KOPT-K1 (cell line): ENCODE data around the gene NRL.
A peak's percentile ranks its signal among the peaks of the same experiment; 100 is the strongest.

Experiments
- H3K27ac ChIP-seq: fragments of 200-600 bp; sonication (generic); 2 replicates; pipeline ENCODE4 v1.5.1; 2016; ENCODE audit warnings: antibody characterized with exemption, mild to moderate bottlenecking, low read depth, low read length; ENCODE audit not compliant: poor library complexity, severe bottlenecking
- H3K36me3 ChIP-seq: fragments of 200-600 bp; sonication (generic); 2 replicates; pipeline ENCODE4 v1.5.1; 2017; ENCODE audit warnings: antibody characterized with exemption, mild to moderate bottlenecking, low read length, moderate library complexity; ENCODE audit not compliant: insufficient read depth
- H3K9me3 ChIP-seq: fragments of 200-600 bp; sonication (generic); 2 replicates; pipeline ENCODE4 v1.5.1; 2017; ENCODE audit warnings: antibody characterized with exemption, low read length, mild to moderate bottlenecking; ENCODE audit not compliant: insufficient read depth, poor library complexity, severe bottlenecking

The NRL gene

DNA sequence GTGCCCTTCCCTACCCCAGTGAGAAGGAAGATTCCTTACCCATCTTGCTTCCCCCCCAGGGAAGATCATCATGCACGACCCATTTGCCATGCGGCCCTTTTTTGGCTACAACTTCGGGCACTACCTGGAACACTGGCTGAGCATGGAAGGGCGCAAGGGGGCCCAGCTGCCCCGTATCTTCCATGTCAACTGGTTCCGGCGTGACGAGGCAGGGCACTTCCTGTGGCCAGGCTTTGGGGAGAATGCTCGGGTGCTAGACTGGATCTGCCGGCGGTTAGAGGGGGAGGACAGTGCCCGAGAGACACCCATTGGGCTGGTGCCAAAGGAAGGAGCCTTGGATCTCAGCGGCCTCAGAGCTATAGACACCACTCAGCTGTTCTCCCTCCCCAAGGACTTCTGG lies 11.3 kb downstream of the NRL start:
- Histone ChIP-seq H3K27ac (no peak overlapping the region), H3K36me3 (no peaks in the 10 kb centered on the region; the same call in 1 of the 2 replicates)

DNA sequence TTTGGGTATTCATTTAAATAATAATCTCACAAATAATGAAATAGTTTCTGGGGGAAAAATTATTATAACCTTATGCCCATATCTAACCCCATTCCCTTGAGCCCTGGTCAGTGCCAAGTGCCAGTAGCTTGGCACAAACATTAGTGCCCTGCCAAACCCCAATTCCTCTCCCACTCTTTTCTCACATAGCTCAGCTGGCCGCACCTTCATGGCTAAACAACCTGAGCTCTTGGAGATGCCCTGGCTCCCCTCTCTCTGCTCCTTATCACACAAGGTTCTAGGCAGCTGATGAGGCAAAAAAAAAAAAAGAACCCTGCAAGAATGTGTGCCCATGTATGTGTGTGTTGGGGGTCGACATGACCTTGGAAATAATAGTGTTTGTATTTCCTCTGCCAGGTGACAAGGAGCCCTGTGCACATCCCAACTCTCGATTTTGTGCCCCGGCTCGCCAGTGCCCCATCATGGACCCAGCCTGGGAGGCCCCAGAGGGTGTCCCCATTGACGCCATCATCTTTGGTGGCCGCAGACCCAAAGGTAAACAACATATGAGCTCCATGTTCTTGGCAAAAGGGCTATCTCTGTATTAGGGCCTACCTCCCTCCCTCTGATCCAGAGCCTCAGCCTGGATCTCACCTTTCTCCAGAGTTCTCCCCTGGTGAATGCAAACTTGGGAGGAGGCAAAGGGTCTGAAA lies 12.2 kb downstream of the NRL start:
- H3K9me3 ChIP-seq = no peaks in the 10 kb centered on the region
- no peak overlapping the region for H3K27ac ChIP-seq
- H3K36me3 ChIP-seq = no peaks in the 10 kb centered on the region; the same call in 1 of the 2 replicates

More for the DNA sequence above, 11.3 kb downstream of the NRL start:
- H3K9me3 ChIP-seq = no peaks in the 10 kb centered on the region

DNA sequence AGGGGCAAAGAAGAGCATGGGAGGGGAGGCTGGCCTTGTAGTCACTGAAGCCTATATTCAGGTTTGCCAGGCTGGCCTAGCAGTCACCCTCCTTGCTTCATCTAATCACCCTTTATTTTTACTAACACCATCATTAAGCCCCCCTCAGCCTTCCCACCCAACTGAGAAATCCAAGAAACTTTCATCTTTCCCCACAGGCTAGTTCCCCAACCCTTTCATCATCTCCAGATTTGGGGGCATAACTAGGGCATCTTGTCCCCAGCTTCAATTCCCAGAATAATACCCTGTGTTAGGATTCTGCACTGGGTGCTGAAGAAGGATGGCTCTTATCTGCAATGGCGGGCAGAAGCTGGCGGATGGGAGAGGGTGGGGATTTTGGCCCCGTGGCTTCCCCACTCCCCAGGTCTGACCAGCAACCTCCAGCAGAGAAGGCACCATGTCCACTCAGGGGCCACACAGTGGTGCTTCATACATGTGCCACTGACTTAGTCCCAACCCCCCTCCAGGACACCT lies 13.7 kb downstream of the NRL start:
- H3K9me3 ChIP-seq = no peaks in the 10 kb centered on the region
- no peaks in the 10 kb centered on the region; the same call in 1 of the 2 replicates for H3K36me3 ChIP-seq
- H3K27ac ChIP-seq = no peak overlapping the region

DNA sequence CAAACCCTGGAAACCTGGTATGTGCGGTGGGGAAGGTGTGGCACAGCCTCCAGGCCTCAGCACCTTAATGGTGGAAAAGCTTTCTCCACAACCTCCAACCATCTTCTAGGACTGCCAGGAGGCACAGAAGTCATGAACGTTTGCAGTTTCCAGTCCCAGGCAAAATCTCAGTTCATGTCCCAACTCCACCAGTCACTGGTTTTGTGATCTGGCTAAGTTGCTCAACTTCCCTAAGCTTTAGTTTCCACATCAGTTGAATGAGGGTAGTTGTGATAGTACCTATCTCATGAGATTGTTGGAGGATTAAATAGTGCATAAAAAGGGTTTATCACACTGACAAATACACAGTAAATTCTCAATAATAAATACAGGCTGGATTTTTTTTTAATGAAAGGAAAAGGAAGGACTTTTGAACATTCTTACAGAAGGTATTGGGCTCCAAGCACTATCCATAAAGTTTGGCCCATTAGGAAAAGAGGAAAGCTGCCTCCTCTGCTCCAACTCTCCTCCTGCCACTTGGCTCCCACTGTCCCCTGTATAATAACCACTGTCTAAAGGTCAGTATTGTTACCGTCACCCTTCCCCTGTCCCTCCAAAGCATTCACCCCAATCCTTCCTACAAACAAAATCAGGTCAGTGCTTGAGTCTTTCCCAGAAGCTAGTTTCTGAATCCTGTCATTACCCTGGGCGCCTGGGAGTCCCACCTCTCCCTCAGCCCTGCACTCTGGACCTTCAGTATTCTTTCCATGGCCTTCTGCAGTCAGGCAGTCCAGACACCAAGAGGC lies 14.4 kb downstream of the NRL start:
- Histone ChIP-seq H3K27ac (no peak overlapping the region), H3K36me3 (no peaks in the 10 kb centered on the region; the same call in 1 of the 2 replicates), H3K9me3 (no peaks in the 10 kb centered on the region)

DNA sequence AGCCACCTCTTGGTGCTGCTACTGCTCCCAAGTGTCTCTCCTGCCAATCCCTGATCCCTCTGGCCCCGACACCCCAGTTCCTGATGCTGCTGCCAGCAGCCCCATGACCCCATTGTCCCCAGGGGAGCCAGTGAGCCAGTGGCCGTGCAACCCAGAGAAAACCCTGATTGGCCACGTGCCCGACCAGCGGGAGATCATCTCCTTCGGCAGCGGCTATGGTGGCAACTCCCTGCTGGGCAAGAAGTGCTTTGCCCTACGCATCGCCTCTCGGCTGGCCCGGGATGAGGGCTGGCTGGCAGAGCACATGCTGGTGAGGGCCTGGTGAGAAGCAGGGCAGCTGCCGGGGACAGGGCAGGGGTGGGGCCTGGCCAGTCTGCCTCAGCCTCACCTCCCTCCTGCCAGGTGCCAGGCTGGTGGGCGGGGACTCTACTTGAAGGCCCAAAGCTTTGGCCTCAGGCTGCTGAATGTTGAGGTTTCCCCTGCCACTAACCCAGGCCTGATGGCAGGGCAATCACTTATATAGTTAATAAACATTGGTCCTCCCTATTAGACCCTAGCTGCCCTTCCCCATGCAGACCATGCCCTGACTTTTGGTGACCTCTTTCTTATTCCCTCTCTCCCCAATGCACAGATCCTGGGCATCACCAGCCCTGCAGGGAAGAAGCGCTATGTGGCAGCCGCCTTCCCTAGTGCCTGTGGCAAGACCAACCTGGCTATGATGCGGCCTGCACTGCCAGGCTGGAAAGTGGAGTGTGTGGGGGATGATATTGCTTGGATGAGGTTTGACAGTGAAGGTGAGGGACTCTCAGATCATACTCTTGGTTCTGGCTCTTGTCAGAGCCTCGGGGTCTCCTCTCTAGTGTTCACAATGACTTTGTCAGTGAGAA lies 15.6 kb downstream of the NRL start:
- Histone ChIP-seq H3K36me3 (no peaks in the 10 kb centered on the region; the same call in 1 of the 2 replicates), H3K27ac (no peak overlapping the region), H3K9me3 (no peaks in the 10 kb centered on the region)

DNA sequence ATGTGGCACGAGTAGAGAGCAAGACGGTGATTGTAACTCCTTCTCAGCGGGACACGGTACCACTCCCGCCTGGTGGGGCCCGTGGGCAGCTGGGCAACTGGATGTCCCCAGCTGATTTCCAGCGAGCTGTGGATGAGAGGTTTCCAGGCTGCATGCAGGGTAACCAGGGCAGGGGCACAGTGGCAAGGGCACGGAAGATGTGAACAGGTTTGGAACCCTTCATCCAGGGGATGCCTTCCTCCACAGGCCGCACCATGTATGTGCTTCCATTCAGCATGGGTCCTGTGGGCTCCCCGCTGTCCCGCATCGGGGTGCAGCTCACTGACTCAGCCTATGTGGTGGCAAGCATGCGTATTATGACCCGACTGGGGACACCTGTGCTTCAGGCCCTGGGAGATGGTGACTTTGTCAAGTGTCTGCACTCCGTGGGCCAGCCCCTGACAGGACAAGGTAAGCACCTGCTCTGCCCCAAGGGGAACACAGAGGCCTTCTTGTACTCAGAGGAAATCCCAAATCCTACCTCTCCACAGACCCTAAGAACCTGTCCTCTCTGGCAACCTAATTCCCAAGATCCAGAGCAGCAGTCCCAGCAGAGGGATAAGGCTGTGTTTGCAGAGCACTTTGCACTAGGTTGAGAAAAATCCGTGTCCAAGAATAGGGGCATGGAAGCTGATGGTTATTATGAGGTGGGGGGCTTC lies 16.4 kb downstream of the NRL start:
- H3K9me3 ChIP-seq = no peaks in the 10 kb centered on the region
- no peak overlapping the region for H3K27ac ChIP-seq
- no peaks in the 10 kb centered on the region; the same call in 1 of the 2 replicates for H3K36me3 ChIP-seq

DNA sequence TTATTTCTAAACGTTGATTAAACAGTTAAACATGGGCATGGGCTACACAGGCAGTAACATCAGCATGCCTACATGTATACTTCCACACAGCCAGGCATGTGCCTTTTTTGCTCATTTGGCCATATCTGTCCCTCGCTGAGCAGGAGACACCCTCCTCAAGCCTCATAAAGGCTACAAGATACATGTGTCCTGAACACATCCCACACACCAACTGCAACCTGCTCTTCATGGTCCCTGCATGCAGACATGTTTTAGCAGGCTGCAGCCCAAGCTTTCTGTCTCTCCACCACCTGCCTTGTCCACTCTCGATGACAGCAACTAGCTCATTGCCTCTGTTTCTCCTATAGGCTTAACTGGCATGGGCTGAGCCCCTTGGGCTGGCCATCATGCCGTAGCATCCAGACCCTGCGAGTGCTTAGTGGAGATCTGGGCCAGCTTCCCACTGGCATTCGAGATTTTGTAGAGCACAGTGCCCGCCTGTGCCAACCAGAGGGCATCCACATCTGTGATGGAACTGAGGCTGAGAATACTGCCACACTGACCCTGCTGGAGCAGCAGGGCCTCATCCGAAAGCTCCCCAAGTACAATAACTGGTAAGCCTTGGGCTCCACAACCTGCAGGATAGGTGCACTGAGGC lies 18.1 kb downstream of the NRL start:
- H3K36me3 ChIP-seq = no peaks in the 10 kb centered on the region; the same call in 1 of the 2 replicates
- H3K9me3 ChIP-seq = no peaks in the 10 kb centered on the region
- no peak overlapping the region for H3K27ac ChIP-seq

DNA sequence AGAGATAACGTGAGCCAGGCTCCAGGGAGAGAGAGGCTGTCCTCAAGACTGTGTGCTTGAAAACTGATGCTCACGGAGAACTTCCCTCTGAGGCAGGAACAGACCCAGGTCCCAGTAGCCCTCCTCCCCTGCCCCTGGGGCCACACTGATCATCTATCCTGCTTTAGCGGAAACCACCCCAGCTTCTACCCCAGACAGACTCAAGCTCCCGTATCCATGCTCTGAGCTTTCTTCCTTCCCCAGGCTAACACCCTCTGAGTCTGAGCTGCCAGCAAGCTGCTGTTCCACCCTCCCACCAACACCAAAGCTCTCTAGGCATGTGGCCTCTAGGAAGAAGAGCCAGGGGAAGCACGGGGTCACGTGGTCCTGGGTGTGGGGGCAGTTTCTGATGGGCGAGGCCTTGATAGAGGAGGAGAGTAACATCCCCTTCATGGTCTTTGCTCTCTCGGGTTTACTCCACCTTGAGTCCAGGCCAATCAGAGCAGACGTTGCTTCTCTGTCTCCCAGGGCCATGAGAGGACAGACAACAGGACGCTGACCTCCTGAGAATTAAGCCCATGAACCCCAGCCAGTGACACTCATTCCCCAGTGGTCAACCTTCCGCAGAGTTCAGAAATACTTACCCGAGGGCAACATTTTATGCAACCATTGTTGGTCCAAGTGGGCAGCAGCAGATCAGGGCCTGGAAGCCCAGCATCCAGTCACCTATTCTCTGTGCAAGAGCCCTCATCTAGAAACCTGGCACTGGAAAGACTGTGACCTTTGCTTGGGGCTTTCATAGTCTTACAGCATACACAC lies 19.3 kb downstream of the NRL start:
- peak overlapping the region; percentile 79 for H3K27ac ChIP-seq

DNA sequence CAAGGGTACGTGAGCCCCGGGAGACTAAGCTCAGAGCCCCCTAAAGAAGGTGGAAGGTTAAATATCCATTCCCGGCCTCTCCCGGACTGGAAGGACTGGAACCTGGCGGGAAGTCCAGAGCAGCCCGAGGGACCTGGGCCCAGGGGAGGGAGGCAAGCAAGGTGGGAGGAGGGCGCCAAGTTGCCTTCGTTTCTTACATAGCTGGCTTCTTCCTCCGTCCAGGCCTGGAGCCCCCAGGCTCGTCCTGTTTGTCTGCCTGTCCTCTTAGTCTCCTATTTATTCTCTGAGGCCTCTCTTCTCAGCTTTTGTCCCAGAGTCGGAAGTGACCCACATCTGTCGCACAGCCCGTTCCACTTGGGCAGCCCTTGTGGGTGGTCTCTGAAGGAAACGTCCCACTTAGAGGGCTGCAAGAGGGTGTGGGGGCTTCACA lies 19.9 kb downstream of the NRL start:
- Histone ChIP-seq H3K36me3 (no peaks in the 10 kb centered on the region; the same call in 1 of the 2 replicates), H3K9me3 (no peaks in the 10 kb centered on the region), H3K27ac (peak overlapping the region; percentile 79)

More for the DNA sequence above, 19.3 kb downstream of the NRL start:
- Histone ChIP-seq H3K9me3 (no peaks in the 10 kb centered on the region), H3K36me3 (no peaks in the 10 kb centered on the region; the same call in 1 of the 2 replicates)

DNA sequence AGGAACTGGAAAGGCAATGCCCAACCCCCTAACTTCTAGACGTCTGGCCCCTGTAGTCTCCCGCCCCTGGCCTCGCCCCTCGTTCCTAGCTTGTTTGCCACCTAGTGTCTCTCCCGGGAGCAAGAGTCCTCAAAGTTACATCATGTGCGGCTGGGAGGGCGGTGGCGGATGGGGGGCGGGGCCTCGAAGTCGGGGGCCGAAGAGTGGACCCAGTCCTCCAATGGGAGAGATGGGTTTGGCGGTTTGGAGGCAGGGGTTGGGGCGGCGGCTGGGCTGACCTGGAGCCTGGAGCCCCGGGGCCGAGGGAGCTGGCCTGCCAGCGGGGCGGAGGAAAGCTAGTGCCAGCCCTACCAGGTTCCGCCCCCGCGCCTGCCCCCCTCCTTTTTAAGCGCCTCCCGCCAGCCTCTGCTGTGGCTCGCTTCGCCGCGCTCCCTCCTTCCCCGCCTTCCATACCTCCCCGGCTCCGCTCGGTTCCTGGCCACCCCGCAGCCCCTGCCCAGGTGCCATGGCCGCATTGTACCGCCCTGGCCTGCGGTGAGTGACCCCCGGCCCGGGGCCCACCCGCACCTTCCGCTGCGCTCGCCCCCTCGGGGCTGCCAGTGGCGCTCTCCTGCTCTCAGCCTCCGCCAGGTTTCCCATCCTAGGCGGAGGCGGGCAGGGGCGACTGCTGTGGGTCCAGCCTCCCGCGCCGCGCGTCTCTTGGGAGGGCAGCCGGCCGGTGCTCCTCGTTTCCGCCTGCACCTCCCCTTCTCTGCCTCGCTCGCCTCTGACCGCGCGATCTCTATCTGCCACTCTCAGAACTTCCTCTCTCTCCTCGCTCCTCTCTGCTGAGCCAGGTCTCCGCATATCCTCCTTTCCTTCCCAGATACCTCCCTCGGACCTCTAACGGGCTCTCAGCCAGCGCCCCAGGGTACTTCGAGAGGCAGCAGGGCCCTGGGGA lies 20.6 kb downstream of the NRL start, which contains the start of gene PCK2:
Gene PCK2 (plus strand): TSS at position 411 of the 940 bp plus-strand sequence. CDS start 95 bp downstream, at position 506.
- no peaks in the 10 kb centered on the region for H3K9me3 ChIP-seq
- peak within 1 kb of the TSS; percentile 79 for H3K27ac ChIP-seq
- H3K36me3 ChIP-seq = no peaks in the 10 kb centered on the region; the same call in 1 of the 2 replicates

DNA sequence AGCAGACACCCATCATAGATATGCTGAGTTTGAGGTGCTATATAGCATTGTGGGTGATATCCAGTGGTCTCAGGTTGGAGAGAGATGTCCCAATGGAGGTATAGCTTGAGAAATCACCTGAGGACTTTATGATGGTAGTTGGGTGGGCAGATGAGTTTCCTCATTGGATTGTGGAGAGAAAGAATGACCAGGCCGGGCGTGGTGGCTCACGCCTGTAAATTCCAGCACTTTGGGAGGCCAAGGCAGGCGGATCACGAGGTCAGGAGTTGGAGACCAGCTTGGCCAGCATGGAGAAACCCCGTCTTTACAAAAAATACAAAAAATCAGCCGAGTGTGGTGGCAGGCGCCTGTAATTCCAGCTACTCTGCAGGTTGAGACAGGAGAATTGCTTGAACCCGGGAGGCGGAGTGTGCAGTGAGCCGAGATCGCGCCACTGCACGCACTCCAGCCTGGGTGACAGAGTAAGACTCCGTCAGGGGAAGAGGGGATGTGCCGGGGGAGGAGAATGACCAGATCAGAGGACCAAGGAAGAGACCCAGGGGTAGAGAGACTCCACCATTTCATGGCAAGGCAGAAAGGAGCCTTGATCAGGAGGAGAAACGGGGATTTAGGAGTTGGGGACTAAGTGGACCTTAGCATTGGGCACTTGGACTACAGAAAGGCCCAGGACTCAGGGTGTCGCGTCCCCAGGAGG lies 21.4 kb downstream of the NRL start:
- peak overlapping the region; percentile 79 for H3K27ac ChIP-seq
- H3K36me3 ChIP-seq = no peaks in the 10 kb centered on the region
- H3K9me3 ChIP-seq = no peaks in the 10 kb centered on the region
